ENCODE results near the gene GNAT2. TPM values are rescaled to one million over a fixed set of nuclear protein-coding genes. Genes with fewer than 3 reads are reported as not detected.
A peak's percentile ranks its signal among the peaks of the same experiment; 100 is the strongest.

The GNAT2 gene
- total RNA-seq, 2 donors from 2014 or later, result not detected

- ATAC-seq, result no peak
- Mint-ChIP-seq H3K4me3 (peak overlapping the region; percentile 93), H3K27me3 (peaks cover 5% of the 10 kb centered on the region), H3K4me1 (peaks cover 24% of the 10 kb centered on the region), H3K27ac (no peak overlapping the region), H3K36me3 (ENCODE audit: low read depth) (no peaks in the 10 kb centered on the region)
- H3K9me3 ChIP-seq (ENCODE audit: control insufficient read depth, low read length, poor library complexity, severe bottlenecking), result no peaks in the 10 kb centered on the region
- DNase-seq, result no peak
These were observed 35.1 kb upstream of the GNAT2 start for GRCh38 chr1:109654519-109654918.

DNA sequence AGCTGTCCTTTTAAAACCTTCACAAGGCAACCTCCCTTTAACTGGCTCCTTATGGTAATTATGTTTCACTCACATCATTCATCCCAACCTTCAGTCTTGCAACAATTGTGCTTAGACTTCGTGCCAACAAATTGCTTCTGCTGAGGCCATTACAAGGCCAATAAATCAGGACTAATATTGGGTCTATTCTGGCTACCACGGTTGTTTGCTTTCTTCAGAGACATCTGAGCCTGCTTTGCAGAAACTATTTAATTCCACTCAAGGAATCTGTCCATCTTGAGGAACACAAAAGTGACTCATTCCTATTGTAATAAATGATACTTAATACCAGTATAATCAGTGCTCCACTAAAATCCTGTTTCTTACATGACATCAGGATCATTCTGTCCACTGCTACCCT lies 33.9 kb upstream of the GNAT2 start:
- Mint-ChIP-seq H3K4me1 (peaks cover 25% of the 10 kb centered on the region), H3K4me3 (no peak overlapping the region), H3K27ac (peak overlapping the region; percentile 32), H3K36me3 (ENCODE audit: low read depth) (no peaks in the 10 kb centered on the region), H3K27me3 (peaks cover 5% of the 10 kb centered on the region)
- no peaks in the 10 kb centered on the region for H3K9me3 ChIP-seq (ENCODE audit: control insufficient read depth, low read length, poor library complexity, severe bottlenecking)
- no peak for ATAC-seq
- no peak for DNase-seq

GRCh38 chr1:109652402-109652801 lies 33.0 kb upstream of the GNAT2 start:
- no peak for DNase-seq
- Mint-ChIP-seq H3K4me1 (peaks cover 25% of the 10 kb centered on the region), H3K27ac (no peak overlapping the region), H3K36me3 (ENCODE audit: low read depth) (no peaks in the 10 kb centered on the region), H3K27me3 (peaks cover 6% of the 10 kb centered on the region), H3K4me3 (no peak overlapping the region)
- H3K9me3 ChIP-seq (ENCODE audit: control insufficient read depth, low read length, poor library complexity, severe bottlenecking), result no peaks in the 10 kb centered on the region
- no peak for ATAC-seq

GRCh38 chr1:109650609-109651008 lies 31.2 kb upstream of the GNAT2 start:
- peaks cover 10% of the 10 kb centered on the region for H3K27me3 Mint-ChIP-seq
- H3K4me3 Mint-ChIP-seq, result no peak overlapping the region
- no peaks in the 10 kb centered on the region for H3K36me3 Mint-ChIP-seq (ENCODE audit: low read depth)
- no peak overlapping the region for H3K27ac Mint-ChIP-seq
- no peak for ATAC-seq
- peaks cover 13% of the 10 kb centered on the region for H3K4me1 Mint-ChIP-seq
- no peak for DNase-seq
- H3K9me3 ChIP-seq (ENCODE audit: control insufficient read depth, low read length, poor library complexity, severe bottlenecking), result no peaks in the 10 kb centered on the region

- ATAC-seq (no peak), DNase-seq (no peak)
- Mint-ChIP-seq H3K36me3 (ENCODE audit: low read depth) (no peaks in the 10 kb centered on the region), H3K27ac (no peak overlapping the region), H3K4me3 (no peak overlapping the region), H3K27me3 (peaks cover 10% of the 10 kb centered on the region), H3K4me1 (peaks cover 5% of the 10 kb centered on the region)
- H3K9me3 ChIP-seq (ENCODE audit: control insufficient read depth, low read length, poor library complexity, severe bottlenecking), result no peaks in the 10 kb centered on the region
These were observed 30.1 kb upstream of the GNAT2 start for GRCh38 chr1:109649491-109649914.

DNA sequence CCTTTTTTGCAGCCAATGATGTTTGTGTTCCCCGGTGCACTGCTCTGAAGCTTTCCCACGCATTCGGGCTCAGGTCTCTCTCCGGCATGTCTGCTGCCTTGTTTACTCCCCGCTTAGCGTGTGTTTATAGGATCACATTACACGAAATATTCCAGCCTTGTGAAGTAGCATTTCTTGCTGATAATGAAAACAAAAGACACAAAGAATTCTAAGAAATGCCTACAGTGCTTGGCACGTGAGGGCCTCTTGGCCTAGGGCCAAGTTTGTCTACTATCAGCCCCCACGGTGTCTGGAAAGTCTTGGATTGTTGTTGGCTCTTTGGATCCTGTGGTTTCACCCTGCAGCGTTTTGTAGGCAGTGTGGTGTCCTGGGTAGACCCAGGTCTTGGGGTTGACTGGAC lies 25.3 kb upstream of the GNAT2 start:
- ATAC-seq, result no peak
- peaks cover 16% of the 10 kb centered on the region for H3K4me1 Mint-ChIP-seq
- H3K27me3 Mint-ChIP-seq, result peaks cover 5% of the 10 kb centered on the region
- H3K36me3 Mint-ChIP-seq (ENCODE audit: low read depth), result no peaks in the 10 kb centered on the region
- no peak overlapping the region for H3K27ac Mint-ChIP-seq
- H3K4me3 Mint-ChIP-seq, result no peak overlapping the region
- no peak for DNase-seq
- H3K9me3 ChIP-seq (ENCODE audit: control insufficient read depth, low read length, poor library complexity, severe bottlenecking), result no peaks in the 10 kb centered on the region

GRCh38 chr1:109643385-109644230 lies 24.2 kb upstream of the GNAT2 start:
- no peak overlapping the region for H3K4me3 Mint-ChIP-seq
- ATAC-seq (peak; percentile 91), DNase-seq (peak; percentile 71 to 87 (median 71))
- H3K36me3 Mint-ChIP-seq (ENCODE audit: low read depth), result no peaks in the 10 kb centered on the region
- peak overlapping the region; percentile 37 for H3K27ac Mint-ChIP-seq
- H3K9me3 ChIP-seq (ENCODE audit: control insufficient read depth, low read length, poor library complexity, severe bottlenecking), result no peaks in the 10 kb centered on the region
- H3K4me1 Mint-ChIP-seq, result peaks cover 14% of the 10 kb centered on the region
- H3K27me3 Mint-ChIP-seq, result peaks cover 5% of the 10 kb centered on the region

DNA sequence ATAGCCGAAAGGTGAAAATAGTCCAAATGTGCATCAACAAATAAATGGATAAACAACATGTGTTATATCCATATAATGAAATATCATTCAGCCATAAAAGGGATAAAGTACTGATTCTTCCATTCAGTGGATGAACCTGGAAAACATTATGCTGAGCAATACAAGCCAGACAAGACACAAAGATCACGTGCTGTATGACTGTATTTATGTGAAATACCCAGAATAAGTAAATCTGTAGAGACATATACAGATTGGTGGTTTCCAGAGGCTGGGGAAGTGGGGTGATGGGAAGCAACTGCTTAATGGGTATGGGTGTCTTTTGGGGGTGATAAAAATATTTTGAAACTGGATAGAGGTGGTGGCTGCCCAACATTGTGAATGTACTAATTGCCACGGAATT lies 23.2 kb upstream of the GNAT2 start:
- peak overlapping the region; percentile 37 for H3K27ac Mint-ChIP-seq
- ATAC-seq, result no peak
- peaks cover 5% of the 10 kb centered on the region for H3K27me3 Mint-ChIP-seq
- DNase-seq, result no peak
- no peak overlapping the region for H3K4me3 Mint-ChIP-seq
- H3K36me3 Mint-ChIP-seq (ENCODE audit: low read depth), result no peaks in the 10 kb centered on the region
- H3K9me3 ChIP-seq (ENCODE audit: control insufficient read depth, low read length, poor library complexity, severe bottlenecking), result no peaks in the 10 kb centered on the region
- H3K4me1 Mint-ChIP-seq, result peaks cover 16% of the 10 kb centered on the region

DNA sequence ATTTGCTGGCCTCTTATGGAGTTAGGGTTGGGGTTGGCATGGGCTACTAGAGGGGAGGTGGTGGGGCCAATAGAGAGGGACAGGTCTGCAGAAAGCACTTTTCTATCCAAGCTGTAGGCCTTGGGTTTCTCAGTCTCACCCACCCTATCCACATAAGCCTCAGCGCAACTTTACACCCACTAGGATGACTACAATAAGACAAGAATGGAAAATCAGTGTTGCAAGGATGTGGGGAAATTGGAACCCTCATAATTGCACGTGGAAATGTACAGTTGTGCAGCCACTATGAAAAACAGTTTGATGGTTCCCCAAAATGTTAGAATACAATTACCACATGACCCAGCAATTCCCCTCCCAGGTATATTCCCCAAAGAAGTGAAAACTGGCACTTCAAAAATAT lies 22.4 kb upstream of the GNAT2 start:
- no peak overlapping the region for H3K4me3 Mint-ChIP-seq
- no peaks in the 10 kb centered on the region for H3K9me3 ChIP-seq (ENCODE audit: control insufficient read depth, low read length, poor library complexity, severe bottlenecking)
- H3K4me1 Mint-ChIP-seq, result peaks cover 16% of the 10 kb centered on the region
- ATAC-seq (no peak), DNase-seq (no peak)
- no peaks in the 10 kb centered on the region for H3K36me3 Mint-ChIP-seq (ENCODE audit: low read depth)
- no peak overlapping the region for H3K27ac Mint-ChIP-seq
- no peaks in the 10 kb centered on the region for H3K27me3 Mint-ChIP-seq

GRCh38 chr1:109641078-109641740 lies 21.8 kb upstream of the GNAT2 start:
- Mint-ChIP-seq H3K27me3 (no peaks in the 10 kb centered on the region), H3K4me3 (no peak overlapping the region), H3K27ac (no peak overlapping the region), H3K4me1 (peaks cover 16% of the 10 kb centered on the region), H3K36me3 (ENCODE audit: low read depth) (no peaks in the 10 kb centered on the region)
- DNase-seq (no peak), ATAC-seq (no peak)
- no peaks in the 10 kb centered on the region for H3K9me3 ChIP-seq (ENCODE audit: control insufficient read depth, low read length, poor library complexity, severe bottlenecking)

GRCh38 chr1:109640285-109640865 lies 21.0 kb upstream of the GNAT2 start:
- peak; percentile 73 to 93 (median 75) for DNase-seq
- peak overlapping the region; percentile 82 for H3K27ac Mint-ChIP-seq
- no peaks in the 10 kb centered on the region for H3K9me3 ChIP-seq (ENCODE audit: control insufficient read depth, low read length, poor library complexity, severe bottlenecking)
- H3K4me1 Mint-ChIP-seq, result peaks cover 17% of the 10 kb centered on the region
- no peaks in the 10 kb centered on the region for H3K36me3 Mint-ChIP-seq (ENCODE audit: low read depth)
- no peak overlapping the region for H3K4me3 Mint-ChIP-seq
- peak; percentile 83 for ATAC-seq
- H3K27me3 Mint-ChIP-seq, result no peaks in the 10 kb centered on the region

DNA sequence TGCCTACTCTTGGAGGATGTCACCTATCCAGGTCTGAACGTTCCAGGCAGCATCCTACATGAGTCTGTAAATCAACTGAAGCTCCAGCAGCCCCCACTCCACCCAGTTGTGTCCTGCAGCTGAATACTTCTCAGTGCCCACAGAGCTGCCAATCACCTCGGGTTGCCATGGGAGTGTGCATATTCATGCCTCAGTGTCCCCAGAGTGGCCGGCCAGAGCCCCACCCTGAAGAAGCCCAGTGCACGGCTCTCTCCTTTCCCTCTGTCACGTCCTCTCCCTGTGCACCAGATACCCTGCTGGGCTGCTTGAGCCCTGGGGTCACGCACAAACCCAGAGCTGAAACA lies 20.4 kb upstream of the GNAT2 start:
- peak; percentile 2 for ATAC-seq
- DNase-seq, result no peak
- Mint-ChIP-seq H3K4me3 (no peak overlapping the region), H3K27ac (peak overlapping the region; percentile 82), H3K36me3 (ENCODE audit: low read depth) (no peaks in the 10 kb centered on the region), H3K4me1 (peaks cover 21% of the 10 kb centered on the region), H3K27me3 (no peaks in the 10 kb centered on the region)
- H3K9me3 ChIP-seq (ENCODE audit: control insufficient read depth, low read length, poor library complexity, severe bottlenecking), result no peaks in the 10 kb centered on the region

- peaks cover 27% of the 10 kb centered on the region for H3K4me1 Mint-ChIP-seq
- no peak overlapping the region for H3K27ac Mint-ChIP-seq
- H3K9me3 ChIP-seq (ENCODE audit: control insufficient read depth, low read length, poor library complexity, severe bottlenecking), result no peaks in the 10 kb centered on the region
- no peaks in the 10 kb centered on the region for H3K27me3 Mint-ChIP-seq
- H3K4me3 Mint-ChIP-seq, result no peak overlapping the region
- no peak for DNase-seq
- ATAC-seq, result no peak
- no peaks in the 10 kb centered on the region for H3K36me3 Mint-ChIP-seq (ENCODE audit: low read depth)
These were observed 19.8 kb upstream of the GNAT2 start for GRCh38 chr1:109639063-109639840.
